Metanephros (tissue), 2 donors: Measurements from ENCODE around the gene RFXANK. TPM values are rescaled to one million over a fixed set of nuclear protein-coding genes. Genes with fewer than 3 reads are reported as not detected.

ENCODE experiments used
- small RNA-seq: library from RNA; depleted of rRNA; stranded (forward); fragments of <200 nt; gene quantifications from one replicate; pipeline ENCODE3, GENCODE V24; 2014; ENCODE audit warnings: low replicate concordance
- total RNA-seq: library from RNA; depleted of rRNA; stranded (reverse); fragments of >200 nt; gene quantifications from one replicate; pipeline ENCODE4 v1.2.3, GENCODE V29; 2014

RFXANK gene
- 74.7 TPM for total RNA-seq

GRCh38 chr19:19192078-19192882 is at the start of gene RFXANK, which contains the start of gene BORCS8:
Gene RFXANK, plus strand, starts transcription at chr19:19192258. Its CDS starts 1,689 bp downstream, at chr19:19193947.
Gene BORCS8, minus strand, starts transcription at chr19:19192152. Its CDS starts 35 bp downstream, at chr19:19192117.

GRCh38 chr19:19170053-19170872 is 21.8 kb upstream of the RFXANK start, which contains the start of gene MEF2B:
Gene MEF2B, minus strand, starts transcription at chr19:19170263. Its CDS starts 19,528 bp downstream, at chr19:19150735.

GRCh38 chr19:19203012-19203856 is 11.2 kb downstream of the RFXANK start, which contains the start of gene NR2C2AP:
Gene NR2C2AP, minus strand, starts transcription at chr19:19203414. Its CDS starts 354 bp downstream, at chr19:19203060.

GRCh38 chr19:19211499-19212420 is 19.7 kb downstream of the RFXANK start, which contains the start of gene NCAN:
Gene NCAN, plus strand, starts transcription at chr19:19211958. Its CDS starts 4,996 bp downstream, at chr19:19216954.

Small RNAs within 50 kb of the gene (small RNA-seq; reads per million reads assigned to genes)
- gene RNU6-1028P: not detected

Other genes with a start within 250 kb of the RFXANK start
- gene SUGP2, start 158.7 kb upstream of the RFXANK start, total RNA-seq: 55.1 TPM
- gene ARMC6, start 158.7 kb upstream of the RFXANK start, total RNA-seq: 35.1 TPM
- gene SLC25A42, start 128.3 kb upstream of the RFXANK start, total RNA-seq: 15.6 TPM
- gene TMEM161A, start 53.8 kb upstream of the RFXANK start, total RNA-seq: 26.9 TPM
- 0.18 TPM for gene MEF2B, start 22.0 kb upstream of the RFXANK start, total RNA-seq
- gene BORCS8, start 106 bp upstream of the RFXANK start, total RNA-seq: 10.2 TPM
- 8.3 TPM for gene NR2C2AP, start 11.2 kb downstream of the RFXANK start, total RNA-seq
- gene NCAN, start 19.7 kb downstream of the RFXANK start, total RNA-seq: 0.23 TPM
- 2.3 TPM for gene TM6SF2, start 81.0 kb downstream of the RFXANK start, total RNA-seq
- gene SUGP1, start 128.3 kb downstream of the RFXANK start, total RNA-seq: 47.1 TPM
- gene MAU2, start 128.6 kb downstream of the RFXANK start, total RNA-seq: 83.8 TPM
- 36.4 TPM for gene GATAD2A, start 213.4 kb downstream of the RFXANK start, total RNA-seq